Left ventricle myocardium inferior (tissue), 1 donor: Measurements from ENCODE around the gene KAZN. TPM values are rescaled to one million over a fixed set of nuclear protein-coding genes. Genes with fewer than 3 reads are reported as not detected.

ENCODE experiments used
- DNase-seq: peaks from one replicate; pipeline ENCODE4 v3.0.0-alpha.2; 2020
- H3K27ac ChIP-seq: fragments of 200-600 bp; replicated peaks from 2 replicates; pipeline ENCODE4 v1.8.0; 2021
- H3K27me3 ChIP-seq: fragments of 200-600 bp; 2 replicates; pipeline ENCODE4 v1.8.0; 2021; ENCODE audit warnings: low read depth
- H3K36me3 ChIP-seq: fragments of 200-600 bp; 2 replicates; pipeline ENCODE4 v1.8.0; 2021
- H3K4me1 ChIP-seq: fragments of 200-600 bp; 2 replicates; pipeline ENCODE4 v1.8.0; 2021
- H3K4me3 ChIP-seq: fragments of 200-600 bp; 2 replicates; pipeline ENCODE4 v1.8.0; 2021; ENCODE audit warnings: mild to moderate bottlenecking, moderate library complexity
- H3K9me3 ChIP-seq: fragments of 200-600 bp; replicated peaks from 2 replicates; pipeline ENCODE4 v1.8.0; 2021
- CTCF ChIP-seq: fragments of 200-600 bp; IDR thresholded peaks from 2 replicates; pipeline ENCODE4 v1.8.0; 2021; ENCODE audit warnings: antibody characterized with exemption, mild to moderate bottlenecking, borderline replicate concordance
- intact Hi-C: fragments of 100-400 bp; cut with micrococcal nuclease; formaldehyde crosslinking; loops from one replicate; pipeline ENCODE4 v1.11.0; 2022
- total RNA-seq: library from RNA; stranded (reverse); fragmentation: NEBNext Ultra II Directional; extraction: Animal tissue kit (Norgen Biotek cat#: 25700); gene quantifications from one replicate; pipeline ENCODE4 v1.2.1, GENCODE V29; 2021
- donor health status: DM: no; HTN: yes; CAD: no; lungs with severe emphysema.

The KAZN gene
- total RNA-seq, 1 donor from 2014 or later: 2.2 TPM

- no peak for DNase-seq
- no peak overlapping the region for H3K4me3 ChIP-seq
- no peaks in the 10 kb centered on the region for H3K36me3 ChIP-seq
- no peak for TF ChIP-seq CTCF
- H3K27me3 ChIP-seq: peaks cover 75% of the 10 kb centered on the region
- H3K9me3 ChIP-seq: no peaks in the 10 kb centered on the region
- no peak overlapping the region for H3K27ac ChIP-seq
- intact Hi-C loops: no loop called here
- H3K4me1 ChIP-seq: no peaks in the 10 kb centered on the region
Measured at GRCh38 chr1:14555091-14555490, 43.4 kb upstream of the KAZN start.

- H3K9me3 ChIP-seq: peaks cover 10% of the 10 kb centered on the region
- no peak for DNase-seq
Measured at GRCh38 chr1:14561014-14561693, 37.3 kb upstream of the KAZN start.

GRCh38 chr1:14565090-14565489, 33.4 kb upstream of the KAZN start:
- Histone ChIP-seq H3K36me3 (no peaks in the 10 kb centered on the region), H3K9me3 (peaks cover 33% of the 10 kb centered on the region), H3K27me3 (peaks cover 18% of the 10 kb centered on the region), H3K4me3 (no peak overlapping the region), H3K4me1 (no peaks in the 10 kb centered on the region), H3K27ac (no peak overlapping the region)
- no peak for TF ChIP-seq CTCF
- no peak for DNase-seq
- intact Hi-C loops: no loop called here

More at GRCh38 chr1:14561014-14561693, 37.3 kb upstream of the KAZN start:
- H3K4me3 ChIP-seq: no peak overlapping the region
- intact Hi-C loops: no loop called here
- H3K27ac ChIP-seq: no peak overlapping the region
- H3K36me3 ChIP-seq: no peaks in the 10 kb centered on the region
- TF ChIP-seq CTCF: no peak
- peaks cover 37% of the 10 kb centered on the region for H3K27me3 ChIP-seq
- H3K4me1 ChIP-seq: no peaks in the 10 kb centered on the region

GRCh38 chr1:14567056-14567455, 31.4 kb upstream of the KAZN start:
- Histone ChIP-seq H3K4me3 (no peak overlapping the region), H3K9me3 (peaks cover 33% of the 10 kb centered on the region), H3K36me3 (no peaks in the 10 kb centered on the region), H3K27me3 (peaks cover 22% of the 10 kb centered on the region), H3K27ac (no peak overlapping the region), H3K4me1 (no peaks in the 10 kb centered on the region)
- intact Hi-C loops: no loop called here
- TF ChIP-seq CTCF: no peak
- DNase-seq: no peak

DNA sequence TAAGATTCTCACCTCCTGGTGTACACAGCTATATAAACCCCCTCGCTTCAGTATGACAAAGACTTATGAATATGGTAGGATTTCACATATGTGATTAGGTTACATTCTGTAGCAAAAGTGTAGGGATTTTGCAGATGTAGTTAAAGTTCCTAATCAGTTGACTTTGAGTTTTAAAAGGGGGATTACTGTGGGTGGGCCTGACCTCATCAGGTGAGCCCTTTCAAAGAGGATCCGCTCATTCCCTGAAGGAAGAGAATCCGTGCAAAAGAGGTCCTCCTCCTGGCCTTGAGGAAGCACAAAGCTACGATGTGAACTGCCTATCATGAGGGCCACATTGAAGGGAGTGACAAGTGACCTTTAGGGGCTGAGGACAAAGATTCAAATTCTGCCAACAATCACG, 30.6 kb upstream of the KAZN start:
- Histone ChIP-seq H3K27ac (no peak overlapping the region), H3K27me3 (peaks cover 30% of the 10 kb centered on the region), H3K4me3 (no peak overlapping the region), H3K36me3 (no peaks in the 10 kb centered on the region), H3K9me3 (peaks cover 33% of the 10 kb centered on the region), H3K4me1 (no peaks in the 10 kb centered on the region)
- DNase-seq: no peak
- no peak for TF ChIP-seq CTCF
- intact Hi-C loops: no loop called here
